Measurements from ENCODE around the gene DDX3X. TPM values are rescaled to one million over a fixed set of nuclear protein-coding genes. Genes with fewer than 3 reads are reported as not detected.
A peak's percentile ranks its signal among the peaks of the same experiment; 100 is the strongest.

The DDX3X gene
- total and polyA plus RNA-seq, 2 donors (not counting 1 experiment from before 2014, with no cell fraction given) = 130 to 289 TPM

DNA sequence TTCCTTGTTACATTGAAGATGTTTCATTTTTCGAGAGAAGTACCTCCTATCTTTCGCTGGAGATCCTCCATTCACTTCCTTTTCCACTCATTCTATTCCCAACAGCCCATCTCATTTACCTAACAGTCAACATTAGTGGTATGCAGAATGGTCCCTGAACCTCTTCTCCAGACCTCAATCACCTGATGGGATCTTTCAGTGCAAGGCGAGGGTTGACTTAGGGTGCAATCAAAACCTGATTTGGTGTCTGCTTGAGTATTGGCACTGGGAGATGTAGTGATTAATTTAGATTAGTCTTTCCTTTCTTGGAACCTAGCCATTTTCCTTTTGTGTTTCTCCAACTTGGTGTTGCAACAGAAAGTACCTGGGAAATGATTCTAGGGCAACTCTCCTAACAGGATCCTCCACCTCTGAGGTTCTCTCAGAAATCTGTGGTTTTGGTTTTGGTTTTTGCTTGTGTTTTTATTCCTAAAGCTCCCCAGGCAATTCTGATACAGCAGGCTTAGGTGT is 18.4 kb downstream of the DDX3X start:
- H3K4me2 ChIP-seq (replicated peaks; ENCODE audit: low read depth, low read length, poor library complexity, severe bottlenecking) = no peak overlapping the region
- no peaks in the 10 kb centered on the region for H3K79me2 ChIP-seq (ENCODE audit: control insufficient read depth, insufficient read depth, low read length)
- Mint-ChIP-seq H3K9me3 (ENCODE audit: insufficient read depth) (no peaks in the 10 kb centered on the region), H3K27me3 (no peaks in the 10 kb centered on the region), H3K27ac (peak overlapping the region; percentile 41), H3K4me1 (peaks cover 16% of the 10 kb centered on the region), H3K4me3 (no peak overlapping the region)
- H3K27ac ChIP-seq (ENCODE audit: low read length in 2 of 2) = no peak overlapping the region
- peaks cover 20% of the 10 kb centered on the region for H4K20me1 ChIP-seq (ENCODE audit: control insufficient read depth, insufficient read depth, low read length, poor library complexity, severe bottlenecking)
- H3K4me3 ChIP-seq (ENCODE audit: control extremely low read depth in 1 of 5, extremely low read depth in 1 of 5, insufficient read depth in 1 of 5, low read depth in 2 of 5, low read length in 4 of 5) = no peak overlapping the region
- no peak for TF ChIP-seq EZH2 (IDR thresholded peaks at IDR 0.05; ENCODE audit: borderline replicate concordance, insufficient read depth, low read depth, low read length, poor library complexity, severe bottlenecking)
- TF ChIP-seq, protein P1, sequence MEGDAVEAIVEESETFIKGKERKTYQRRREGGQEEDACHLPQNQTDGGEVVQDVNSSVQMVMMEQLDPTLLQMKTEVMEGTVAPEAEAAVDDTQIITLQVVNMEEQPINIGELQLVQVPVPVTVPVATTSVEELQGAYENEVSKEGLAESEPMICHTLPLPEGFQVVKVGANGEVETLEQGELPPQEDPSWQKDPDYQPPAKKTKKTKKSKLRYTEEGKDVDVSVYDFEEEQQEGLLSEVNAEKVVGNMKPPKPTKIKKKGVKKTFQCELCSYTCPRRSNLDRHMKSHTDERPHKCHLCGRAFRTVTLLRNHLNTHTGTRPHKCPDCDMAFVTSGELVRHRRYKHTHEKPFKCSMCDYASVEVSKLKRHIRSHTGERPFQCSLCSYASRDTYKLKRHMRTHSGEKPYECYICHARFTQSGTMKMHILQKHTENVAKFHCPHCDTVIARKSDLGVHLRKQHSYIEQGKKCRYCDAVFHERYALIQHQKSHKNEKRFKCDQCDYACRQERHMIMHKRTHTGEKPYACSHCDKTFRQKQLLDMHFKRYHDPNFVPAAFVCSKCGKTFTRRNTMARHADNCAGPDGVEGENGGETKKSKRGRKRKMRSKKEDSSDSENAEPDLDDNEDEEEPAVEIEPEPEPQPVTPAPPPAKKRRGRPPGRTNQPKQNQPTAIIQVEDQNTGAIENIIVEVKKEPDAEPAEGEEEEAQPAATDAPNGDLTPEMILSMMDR (IDR thresholded peaks at IDR 0.05) = no peak
- H2AFZ ChIP-seq (ENCODE audit: insufficient read depth, low read depth, low read length, poor library complexity, severe bottlenecking) = no peak overlapping the region
- WGBS (ENCODE audit: insufficient coverage) = no CpG with 5 or more reads among the region's 3 CpGs
- CTCF ChIA-PET = no interaction called here
- no peaks in the 10 kb centered on the region for H3K9me3 ChIP-seq (ENCODE audit: control extremely low read depth in 1 of 3, control insufficient read depth in 2 of 3, insufficient read depth in 1 of 3, low read length in 2 of 3)
- peaks cover 0 to 16% of the 10 kb centered on the region in 2 experiments for H3K36me3 ChIP-seq (replicated peaks in 1 of 2; ENCODE audit: control extremely low read depth in 1 of 2, control insufficient read depth in 1 of 2, extremely low read depth in 1 of 2, insufficient read depth in 2 of 2, low read length in 1 of 2)
- no peaks in the 10 kb centered on the region for H3K27me3 ChIP-seq (replicated peaks in 1 of 4; ENCODE audit: control extremely low read depth in 1 of 4, control insufficient read depth in 3 of 4, insufficient read depth in 4 of 4, low read length in 3 of 4)
- H3K9ac ChIP-seq (ENCODE audit: low read length) = no peak overlapping the region
- POLR2A ChIA-PET = no interaction called here
- intact Hi-C loops (cut with micrococcal nuclease) = no loop called here
- H3K4me1 ChIP-seq (ENCODE audit: control insufficient read depth in 2 of 2, insufficient read depth in 2 of 2, low read length in 2 of 2) = no peaks in the 10 kb centered on the region
- DNase-seq (no peak), ATAC-seq (ENCODE audit: low read depth) (no peak)

DNA sequence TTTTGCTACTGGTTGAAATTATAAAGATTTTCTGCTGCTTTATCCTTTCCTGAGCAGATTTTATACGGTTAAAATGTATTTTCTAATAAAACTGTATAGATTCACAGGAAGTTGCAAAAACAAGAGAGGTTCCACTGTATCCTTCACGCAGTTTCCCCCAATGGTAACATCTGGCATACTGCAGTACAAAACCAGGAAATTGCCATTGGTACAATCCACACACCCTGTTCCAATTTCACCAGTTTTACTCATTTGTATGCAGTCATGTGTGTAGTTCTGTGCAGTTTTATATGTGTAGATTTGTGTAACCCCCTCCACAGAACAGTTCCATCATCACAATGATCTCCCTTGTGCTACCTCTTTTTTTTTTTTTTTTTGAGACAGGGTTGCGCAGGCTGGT is 20.0 kb downstream of the DDX3X start:
- H4K20me1 ChIP-seq (ENCODE audit: control insufficient read depth, insufficient read depth, low read length, poor library complexity, severe bottlenecking) = peaks cover 7% of the 10 kb centered on the region
- H3K9me3 Mint-ChIP-seq (ENCODE audit: insufficient read depth) = no peaks in the 10 kb centered on the region
- no peaks in the 10 kb centered on the region for H3K79me2 ChIP-seq (ENCODE audit: control insufficient read depth, insufficient read depth, low read length)
- no peaks in the 10 kb centered on the region for H3K9me3 ChIP-seq (ENCODE audit: control extremely low read depth in 1 of 3, control insufficient read depth in 2 of 3, insufficient read depth in 1 of 3, low read length in 2 of 3)
- peaks cover 16% of the 10 kb centered on the region for H3K4me1 Mint-ChIP-seq
- no peak overlapping the region for H3K4me3 ChIP-seq (ENCODE audit: control extremely low read depth in 1 of 5, extremely low read depth in 1 of 5, insufficient read depth in 1 of 5, low read depth in 2 of 5, low read length in 4 of 5)
- intact Hi-C loops (cut with micrococcal nuclease) = no loop called here
- ChIA-PET CTCF (no interaction called here), POLR2A (interaction anchor here (1.1 kb wide), 1 partner anchor 18 kb away, joined by 7 read pairs; no protein-coding TSS in a partner anchor)
- WGBS (ENCODE audit: insufficient coverage) = no CpG with 5 or more reads among the region's 3 CpGs
- H3K27me3 Mint-ChIP-seq = no peaks in the 10 kb centered on the region
- no peak overlapping the region for H3K27ac ChIP-seq (ENCODE audit: low read length in 2 of 2)
- no peak overlapping the region for H3K27ac Mint-ChIP-seq
- TF ChIP-seq EZH2 (IDR thresholded peaks at IDR 0.05; ENCODE audit: borderline replicate concordance, insufficient read depth, low read depth, low read length, poor library complexity, severe bottlenecking) = no peak
- TF ChIP-seq, protein P1 (IDR thresholded peaks at IDR 0.05) = no peak
- no peak overlapping the region for H3K4me3 Mint-ChIP-seq
- H3K9ac ChIP-seq (ENCODE audit: low read length) = no peak overlapping the region
- H3K36me3 ChIP-seq (replicated peaks in 1 of 2; ENCODE audit: control extremely low read depth in 1 of 2, control insufficient read depth in 1 of 2, extremely low read depth in 1 of 2, insufficient read depth in 2 of 2, low read length in 1 of 2) = peaks cover 0 to 2% of the 10 kb centered on the region in 2 experiments
- no peak for DNase-seq
- no peak overlapping the region for H2AFZ ChIP-seq (ENCODE audit: insufficient read depth, low read depth, low read length, poor library complexity, severe bottlenecking)
- H3K4me1 ChIP-seq (ENCODE audit: control insufficient read depth in 2 of 2, insufficient read depth in 2 of 2, low read length in 2 of 2) = no peaks in the 10 kb centered on the region
- no peaks in the 10 kb centered on the region for H3K27me3 ChIP-seq (replicated peaks in 1 of 4; ENCODE audit: control extremely low read depth in 1 of 4, control insufficient read depth in 3 of 4, insufficient read depth in 4 of 4, low read length in 3 of 4)
- no peak for ATAC-seq (ENCODE audit: low read depth)
- no peak overlapping the region for H3K4me2 ChIP-seq (replicated peaks; ENCODE audit: low read depth, low read length, poor library complexity, severe bottlenecking)
